Prostate gland (tissue), 2 donors: Measurements from ENCODE around the gene TEKT3. TPM values are rescaled to one million over a fixed set of nuclear protein-coding genes. Genes with fewer than 3 reads are reported as not detected.
A peak's percentile ranks its signal among the peaks of the same experiment; 100 is the strongest.

Source experiments
- DNase-seq: peaks from one replicate; pipeline ENCODE4 v3.0.0-alpha.2; 2019; ENCODE audit warnings: low spot score
- H3K27ac ChIP-seq, 2 donors: fragments of 200-600 bp; sonication (generic); 2 replicates each; pipeline ENCODE4 v1.5.1; 2017 to 2019
- H3K27me3 ChIP-seq: fragments of 200-600 bp; sonication (generic); replicated peaks from 2 replicates; pipeline ENCODE4 v1.5.1; 2019; ENCODE audit not compliant: insufficient read depth
- H3K36me3 ChIP-seq, 2 donors: fragments of 200-600 bp; sonication (generic); 1 replicate in 1 of 2; 2 replicates in 1 of 2; pipeline versions ENCODE4 v1.5.1 to v1.8.1; 2017 to 2019
- H3K4me1 ChIP-seq: fragments of 200-600 bp; sonication (generic); replicated peaks from 2 replicates; pipeline ENCODE4 v1.5.1; 2019
- H3K4me3 ChIP-seq, 2 donors: fragments of 200-600 bp; sonication (generic); 2 replicates each; pipeline ENCODE4 v1.5.1; 2017 to 2019
- H3K9me3 ChIP-seq: fragments of 200-600 bp; sonication (generic); 2 replicates; pipeline ENCODE4 v1.5.1; 2017
- POLR2A ChIP-seq: fragments of 450-650 bp; IDR thresholded peaks from one replicate; pipeline ENCODE4 v1.6.1; 2016; ENCODE audit warnings: antibody characterized with exemption, mild to moderate bottlenecking
- POLR2AphosphoS5 ChIP-seq: sonication (generic); formaldehyde crosslinking; IDR thresholded peaks from one replicate; pipeline ENCODE4 v1.6.1; 2017; ENCODE audit warnings: antibody characterized with exemption
- WGBS: methylation state at CpG from one replicate; pipeline ENCODE4 v1.1.5; 2018; 5-methylcytosine and 5-hydroxymethylcytosine counted together
- intact Hi-C: fragments of 100-400 bp; cut with DNase I; formaldehyde crosslinking; loops from one replicate; pipeline ENCODE4 v1.14.2; 2022
- total RNA-seq, 2 donors: library from RNA; depleted of rRNA; stranded (reverse); fragments of >200 nt; gene quantifications; one replicate each; pipeline ENCODE4 v1.1.0, GENCODE V29; 2016
- TF ChIP-seq, protein P1 (sequence below), 4 experiments: fragments of 200-600 bp in 2 of 4; fragments of 450-650 bp in 2 of 4; sonication (generic) in 2 of 4; IDR thresholded peaks; 1 replicate in 3 of 4; 2 replicates in 1 of 4; pipeline ENCODE4 v1.5.1; 2016 to 2019; ENCODE audit warnings: antibody characterized with exemption in 4 of 4, mild to moderate bottlenecking in 2 of 4, moderate library complexity in 2 of 4

The TEKT3 gene
- total RNA-seq, 2 donors from 2014 or later = 3.2 TPM; not detected in 1

DNA sequence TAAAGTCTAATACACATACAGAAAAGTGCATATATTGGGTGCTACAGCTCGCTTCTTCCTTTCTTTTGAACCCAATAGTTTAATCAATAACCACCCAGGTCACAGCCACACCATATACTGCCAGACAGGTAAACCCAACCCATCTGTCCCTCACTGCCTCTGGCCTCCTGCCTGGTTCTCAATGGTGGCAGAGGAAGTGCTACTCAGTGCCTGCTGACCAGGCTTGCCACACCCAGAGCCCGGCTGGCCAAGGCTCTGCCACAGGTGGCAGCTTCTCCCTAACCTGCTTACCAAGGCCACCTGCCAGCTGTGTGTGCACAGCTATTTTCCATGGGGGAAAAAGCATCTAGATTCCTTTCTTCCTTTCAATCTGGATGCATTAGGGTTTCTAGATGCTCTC, 76.9 kb downstream of the TEKT3 start:
- DNase-seq = peak; percentile 26
- Histone ChIP-seq H3K36me3 (no peaks in the 10 kb centered on the region), H3K27me3 (no peaks in the 10 kb centered on the region), H3K4me3 (no peak overlapping the region), H3K9me3 (no peaks in the 10 kb centered on the region), H3K27ac (no peak overlapping the region), H3K4me1 (peaks cover 8% of the 10 kb centered on the region)
- TF ChIP-seq POLR2A = no peak
- TF ChIP-seq POLR2AphosphoS5 = peak; percentile 12
- intact Hi-C loops = loop anchor here (5.0 kb wide), 1 partner anchor 88 kb away; no protein-coding TSS in a partner anchor
- WGBS = 54% methylated on average over 2 of the region's 2 CpGs

DNA sequence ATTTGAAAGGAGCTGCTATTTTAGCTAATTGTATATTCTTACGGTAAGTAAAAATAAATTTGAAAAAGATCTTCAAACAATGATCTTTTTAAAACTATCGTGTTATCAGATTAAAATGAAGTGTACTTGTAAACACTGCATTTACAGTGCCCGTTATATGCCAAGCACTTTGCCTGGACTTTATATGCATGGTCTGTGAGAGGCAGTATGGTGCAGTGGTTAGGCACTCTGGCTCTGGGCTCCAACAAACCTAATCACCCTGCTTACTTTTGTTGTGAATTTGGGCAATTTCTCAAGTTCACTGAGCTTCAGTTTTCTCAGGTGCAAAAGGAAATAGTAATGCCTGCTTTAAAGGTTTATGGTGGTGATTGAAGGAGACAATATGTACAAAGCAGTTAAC, 77.7 kb downstream of the TEKT3 start:
- no peak overlapping the region for H3K4me3 ChIP-seq
- H3K36me3 ChIP-seq = no peaks in the 10 kb centered on the region
- peaks cover 8% of the 10 kb centered on the region for H3K4me1 ChIP-seq
- intact Hi-C loops = loop anchor here (2.0 to 5.0 kb wide), 3 partner anchors 45 to 147 kb away; no protein-coding TSS in a partner anchor
- no peaks in the 10 kb centered on the region for H3K27me3 ChIP-seq
- peak overlapping the region; percentile 79 to 83 for H3K27ac ChIP-seq
- WGBS = 19% methylated on average over 3 of the region's 3 CpGs
- no peaks in the 10 kb centered on the region for H3K9me3 ChIP-seq
- no peak for DNase-seq
- TF ChIP-seq, protein P1, sequence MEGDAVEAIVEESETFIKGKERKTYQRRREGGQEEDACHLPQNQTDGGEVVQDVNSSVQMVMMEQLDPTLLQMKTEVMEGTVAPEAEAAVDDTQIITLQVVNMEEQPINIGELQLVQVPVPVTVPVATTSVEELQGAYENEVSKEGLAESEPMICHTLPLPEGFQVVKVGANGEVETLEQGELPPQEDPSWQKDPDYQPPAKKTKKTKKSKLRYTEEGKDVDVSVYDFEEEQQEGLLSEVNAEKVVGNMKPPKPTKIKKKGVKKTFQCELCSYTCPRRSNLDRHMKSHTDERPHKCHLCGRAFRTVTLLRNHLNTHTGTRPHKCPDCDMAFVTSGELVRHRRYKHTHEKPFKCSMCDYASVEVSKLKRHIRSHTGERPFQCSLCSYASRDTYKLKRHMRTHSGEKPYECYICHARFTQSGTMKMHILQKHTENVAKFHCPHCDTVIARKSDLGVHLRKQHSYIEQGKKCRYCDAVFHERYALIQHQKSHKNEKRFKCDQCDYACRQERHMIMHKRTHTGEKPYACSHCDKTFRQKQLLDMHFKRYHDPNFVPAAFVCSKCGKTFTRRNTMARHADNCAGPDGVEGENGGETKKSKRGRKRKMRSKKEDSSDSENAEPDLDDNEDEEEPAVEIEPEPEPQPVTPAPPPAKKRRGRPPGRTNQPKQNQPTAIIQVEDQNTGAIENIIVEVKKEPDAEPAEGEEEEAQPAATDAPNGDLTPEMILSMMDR (IDR thresholded peaks at IDR 0.05) = no peak
- TF ChIP-seq POLR2A (no peak), POLR2AphosphoS5 (no peak)

DNA sequence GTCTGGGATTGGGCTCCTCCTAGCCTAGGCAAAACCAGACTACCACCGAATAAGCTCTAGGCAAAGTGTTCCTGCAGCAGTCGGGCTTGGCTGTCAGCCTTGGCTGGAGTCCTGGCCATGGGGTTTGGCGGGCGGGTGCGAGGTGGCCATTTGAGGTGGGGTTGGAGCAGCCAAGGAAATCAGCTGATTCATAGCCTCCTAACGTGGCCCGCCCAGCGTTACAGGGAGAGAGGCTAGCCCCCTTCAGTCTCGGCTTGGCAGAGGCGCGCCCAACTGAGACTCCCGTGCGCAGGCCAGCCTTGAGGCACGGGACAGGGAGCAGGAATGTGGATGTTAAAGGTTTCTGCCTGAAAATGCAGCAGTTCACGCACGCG, 78.2 kb downstream of the TEKT3 start:
- intact Hi-C loops = loop anchor here (2.0 to 5.0 kb wide), 3 partner anchors 46 to 148 kb away; no protein-coding TSS in a partner anchor
- no peaks in the 10 kb centered on the region for H3K27me3 ChIP-seq
- peak; percentile 33 for TF ChIP-seq POLR2AphosphoS5
- TF ChIP-seq, protein P1 (IDR thresholded peaks at IDR 0.05) = no peak
- H3K27ac ChIP-seq = peak overlapping the region; percentile 79 to 83
- H3K36me3 ChIP-seq = no peaks in the 10 kb centered on the region
- DNase-seq = peak; percentile 12
- H3K9me3 ChIP-seq = no peaks in the 10 kb centered on the region
- peaks cover 8% of the 10 kb centered on the region for H3K4me1 ChIP-seq
- peak overlapping the region; percentile 41 to 42 for H3K4me3 ChIP-seq
- WGBS = 2% methylated on average over 17 of the region's 17 CpGs

DNA sequence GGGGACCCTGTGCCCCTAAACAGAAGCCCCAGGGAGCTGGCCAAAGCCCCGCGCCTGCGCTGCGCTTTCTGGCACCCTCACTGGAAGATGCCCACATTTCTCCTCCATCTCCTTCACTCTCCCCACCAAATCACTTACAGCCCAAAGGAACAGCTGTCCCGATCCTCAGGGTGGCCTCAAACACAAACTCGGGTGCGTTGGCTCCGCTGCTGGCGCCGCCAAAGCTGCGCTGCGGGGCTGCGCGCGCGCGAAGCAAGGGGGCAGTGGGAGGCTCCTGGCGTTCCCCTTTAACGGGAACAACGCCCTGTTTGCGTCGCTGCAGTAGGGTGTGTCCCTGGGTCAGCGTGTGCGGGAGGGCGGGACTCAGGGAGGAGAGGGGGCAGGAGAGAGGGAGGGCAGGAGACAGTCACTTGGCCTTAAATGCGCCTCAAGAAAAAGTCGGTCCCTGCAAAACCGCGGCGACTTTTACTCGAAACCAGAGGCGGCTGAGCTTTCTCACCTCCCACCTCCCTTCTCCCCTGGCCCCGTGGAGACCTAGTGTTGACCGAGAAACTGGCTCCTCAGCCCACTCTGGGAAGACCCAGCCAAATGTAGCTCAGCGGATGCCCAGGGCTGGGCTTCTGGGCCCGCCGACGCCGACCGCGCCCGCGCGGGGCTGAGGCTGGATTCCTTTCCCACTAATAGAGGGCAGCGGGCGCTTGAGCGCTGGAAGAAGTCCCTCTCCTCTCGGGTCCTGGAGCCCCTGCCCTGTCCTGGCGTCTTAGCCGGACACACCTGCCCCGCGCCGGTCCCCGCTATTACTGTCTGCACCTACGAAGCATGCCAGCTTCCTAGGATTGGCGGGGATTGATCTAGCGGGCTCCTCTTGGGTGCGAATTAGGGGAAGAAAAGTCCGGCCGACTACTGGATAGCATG, 78.8 kb downstream of the TEKT3 start:
- H3K4me3 ChIP-seq = peak overlapping the region; percentile 41 to 42
- TF ChIP-seq POLR2A (peak; percentile 20), POLR2AphosphoS5 (peak; percentile 70)
- TF ChIP-seq, protein P1 (IDR thresholded peaks at IDR 0.05) = peak in 2 of 4 experiments; percentile 4 to 28
- peak; percentile 56 for DNase-seq
- 2% methylated on average over 58 of the region's 60 CpGs for WGBS
- peaks cover 8% of the 10 kb centered on the region for H3K4me1 ChIP-seq
- no peaks in the 10 kb centered on the region for H3K27me3 ChIP-seq
- intact Hi-C loops = loop anchor here (2.0 to 5.0 kb wide), 3 partner anchors 46 to 148 kb away; no protein-coding TSS in a partner anchor
- no peaks in the 10 kb centered on the region for H3K9me3 ChIP-seq
- H3K36me3 ChIP-seq = no peaks in the 10 kb centered on the region
- peak overlapping the region; percentile 79 to 83 for H3K27ac ChIP-seq

DNA sequence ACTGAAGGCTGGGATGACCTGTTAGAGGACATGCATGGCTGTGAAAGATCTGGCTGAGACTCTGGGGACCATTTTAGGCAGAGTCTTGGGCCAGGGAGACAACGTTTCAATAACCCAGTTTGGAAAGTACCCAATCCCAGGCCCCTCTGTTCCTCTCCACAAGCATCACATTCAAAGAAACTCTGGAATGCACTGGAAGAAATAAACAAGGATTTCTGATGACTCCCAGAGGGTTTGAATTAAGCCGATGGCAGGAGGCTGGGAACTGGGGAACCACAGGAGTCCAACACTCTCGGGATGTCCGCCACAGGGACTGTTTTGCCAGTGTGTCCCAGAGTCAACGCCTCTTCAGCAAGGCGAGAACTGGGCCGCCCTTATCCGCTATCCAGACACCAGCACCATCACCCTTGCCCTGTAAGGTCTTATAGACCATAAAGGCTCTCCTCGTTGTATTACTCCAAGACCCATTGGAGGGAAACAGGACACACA, 79.6 kb downstream of the TEKT3 start:
- intact Hi-C loops = loop anchor here (1.0 to 5.0 kb wide), 5 partner anchors 47 to 240 kb away; no protein-coding TSS in a partner anchor
- DNase-seq = no peak
- Histone ChIP-seq H3K36me3 (no peaks in the 10 kb centered on the region), H3K4me1 (peaks cover 8% of the 10 kb centered on the region), H3K27me3 (no peaks in the 10 kb centered on the region), H3K4me3 (peak overlapping the region; percentile 41 to 42), H3K27ac (peak overlapping the region; percentile 79 to 83), H3K9me3 (no peaks in the 10 kb centered on the region)
- TF ChIP-seq, protein P1 (IDR thresholded peaks at IDR 0.05) = no peak
- TF ChIP-seq POLR2AphosphoS5 (no peak), POLR2A (no peak)
- WGBS = 17% methylated on average over 9 of the region's 9 CpGs
